ENCODE data around the gene OPCML. TPM values are rescaled to one million over a fixed set of nuclear protein-coding genes. Genes with fewer than 3 reads are reported as not detected.

The OPCML gene
- total RNA-seq, 1 donor from 2014 or later, result 1.2 TPM

GRCh38 chr11:133305208-133305956, 226.9 kb downstream of the OPCML start:
- Mint-ChIP-seq H3K9me3 (peaks cover 7% of the 10 kb centered on the region), H3K27ac (ENCODE audit: unreplicated experiment) (no peak overlapping the region), H3K4me1 (no peaks in the 10 kb centered on the region), H3K36me3 (ENCODE audit: low read depth) (no peaks in the 10 kb centered on the region), H3K27me3 (ENCODE audit: low read depth) (no peaks in the 10 kb centered on the region), H3K4me3 (no peak overlapping the region)
- TF ChIP-seq CTCF (conservative IDR thresholded peaks at IDR 0.05), result no peak
- no peak for DNase-seq (ENCODE audit: low read depth, low spot score)

- Mint-ChIP-seq H3K4me1 (no peaks in the 10 kb centered on the region), H3K9me3 (no peaks in the 10 kb centered on the region), H3K4me3 (no peak overlapping the region), H3K36me3 (ENCODE audit: low read depth) (no peaks in the 10 kb centered on the region), H3K27ac (ENCODE audit: unreplicated experiment) (no peak overlapping the region), H3K27me3 (ENCODE audit: low read depth) (no peaks in the 10 kb centered on the region)
- TF ChIP-seq CTCF (conservative IDR thresholded peaks at IDR 0.05), result no peak
- no peak for DNase-seq (ENCODE audit: low read depth, low spot score)
These were observed 229.0 kb downstream of the OPCML start for GRCh38 chr11:133303262-133303661.

- no peak overlapping the region for H3K4me3 Mint-ChIP-seq
- H3K27ac Mint-ChIP-seq (ENCODE audit: unreplicated experiment), result no peak overlapping the region
- H3K36me3 Mint-ChIP-seq (ENCODE audit: low read depth), result no peaks in the 10 kb centered on the region
- H3K9me3 Mint-ChIP-seq, result no peaks in the 10 kb centered on the region
- no peaks in the 10 kb centered on the region for H3K4me1 Mint-ChIP-seq
- no peak for TF ChIP-seq CTCF (conservative IDR thresholded peaks at IDR 0.05)
- H3K27me3 Mint-ChIP-seq (ENCODE audit: low read depth), result no peaks in the 10 kb centered on the region
- no peak for DNase-seq (ENCODE audit: low read depth, low spot score)
These were observed 230.2 kb downstream of the OPCML start for GRCh38 chr11:133302056-133302455.

- Mint-ChIP-seq H3K27me3 (ENCODE audit: low read depth) (no peaks in the 10 kb centered on the region), H3K4me3 (no peak overlapping the region), H3K9me3 (no peaks in the 10 kb centered on the region), H3K27ac (ENCODE audit: unreplicated experiment) (no peak overlapping the region), H3K36me3 (ENCODE audit: low read depth) (no peaks in the 10 kb centered on the region), H3K4me1 (no peaks in the 10 kb centered on the region)
- TF ChIP-seq CTCF (conservative IDR thresholded peaks at IDR 0.05), result no peak
- DNase-seq (ENCODE audit: low read depth, low spot score), result no peak
These were observed 231.6 kb downstream of the OPCML start for GRCh38 chr11:133300666-133301065.

- H3K4me3 Mint-ChIP-seq, result no peak overlapping the region
- H3K9me3 Mint-ChIP-seq, result peaks cover 2% of the 10 kb centered on the region
- no peak for DNase-seq (ENCODE audit: low read depth, low spot score)
- no peaks in the 10 kb centered on the region for H3K4me1 Mint-ChIP-seq
- H3K27me3 Mint-ChIP-seq (ENCODE audit: low read depth), result no peaks in the 10 kb centered on the region
- H3K27ac Mint-ChIP-seq (ENCODE audit: unreplicated experiment), result no peak overlapping the region
- no peaks in the 10 kb centered on the region for H3K36me3 Mint-ChIP-seq (ENCODE audit: low read depth)
- TF ChIP-seq CTCF (conservative IDR thresholded peaks at IDR 0.05), result no peak
These were observed 240.5 kb downstream of the OPCML start for GRCh38 chr11:133291780-133292179.

All from neural crest cell (in vitro differentiated cells).